ENCODE data around the gene CEP170B.
"Not testable (repeated sequence)": the region's sequence is repeated elsewhere in the genome, so short reads cannot be mapped to it uniquely, and the experiment has no call there.

CEP170B gene

GRCh38 chr14:104879983-104880565 lies 15.0 kb downstream of the CEP170B start:
- DNase-seq, result no peak

GRCh38 chr14:104880584-104881210 lies 15.6 kb downstream of the CEP170B start:
- no peak for DNase-seq

- no peak for DNase-seq
These were observed 16.4 kb downstream of the CEP170B start for GRCh38 chr14:104881369-104881979.

- no peak for DNase-seq
These were observed 17.4 kb downstream of the CEP170B start for GRCh38 chr14:104882325-104882973.

GRCh38 chr14:104882991-104883660 lies 18.1 kb downstream of the CEP170B start:
- DNase-seq, result no peak

GRCh38 chr14:104883681-104884361 lies 18.8 kb downstream of the CEP170B start:
- DNase-seq, result no peak

GRCh38 chr14:104884381-104884780 lies 19.3 kb downstream of the CEP170B start:
- DNase-seq, result not testable (repeated sequence)

- DNase-seq, result no peak
These were observed 20.2 kb downstream of the CEP170B start for GRCh38 chr14:104885031-104885972.

GRCh38 chr14:104885973-104886689 lies 21.1 kb downstream of the CEP170B start:
- no peak for DNase-seq

GRCh38 chr14:104886690-104887622 lies 21.9 kb downstream of the CEP170B start:
- DNase-seq, result no peak

GRCh38 chr14:104887623-104888488 lies 22.8 kb downstream of the CEP170B start:
- no peak for DNase-seq

GRCh38 chr14:104888489-104889374 lies 23.7 kb downstream of the CEP170B start:
- no peak for DNase-seq

GRCh38 chr14:104889375-104889757 lies 24.3 kb downstream of the CEP170B start:
- no peak for DNase-seq

GRCh38 chr14:104890292-104890691 lies 25.2 kb downstream of the CEP170B start:
- not testable (repeated sequence) for DNase-seq

- DNase-seq, result no peak
These were observed 26.1 kb downstream of the CEP170B start for GRCh38 chr14:104891121-104891551.

- no peak for DNase-seq
These were observed 26.8 kb downstream of the CEP170B start for GRCh38 chr14:104891664-104892530.
